ENCODE measurements around the gene SGO1. TPM values are rescaled to one million over a fixed set of nuclear protein-coding genes. Genes with fewer than 3 reads are reported as not detected.
A peak's percentile ranks its signal among the peaks of the same experiment; 100 is the strongest.

SGO1 gene
- total RNA-seq (2014; rRNA removed; shearing (Covaris generic); ENCODE audit: low replicate concordance): 11.6 and 22.4 TPM in 2 replicates

DNA sequence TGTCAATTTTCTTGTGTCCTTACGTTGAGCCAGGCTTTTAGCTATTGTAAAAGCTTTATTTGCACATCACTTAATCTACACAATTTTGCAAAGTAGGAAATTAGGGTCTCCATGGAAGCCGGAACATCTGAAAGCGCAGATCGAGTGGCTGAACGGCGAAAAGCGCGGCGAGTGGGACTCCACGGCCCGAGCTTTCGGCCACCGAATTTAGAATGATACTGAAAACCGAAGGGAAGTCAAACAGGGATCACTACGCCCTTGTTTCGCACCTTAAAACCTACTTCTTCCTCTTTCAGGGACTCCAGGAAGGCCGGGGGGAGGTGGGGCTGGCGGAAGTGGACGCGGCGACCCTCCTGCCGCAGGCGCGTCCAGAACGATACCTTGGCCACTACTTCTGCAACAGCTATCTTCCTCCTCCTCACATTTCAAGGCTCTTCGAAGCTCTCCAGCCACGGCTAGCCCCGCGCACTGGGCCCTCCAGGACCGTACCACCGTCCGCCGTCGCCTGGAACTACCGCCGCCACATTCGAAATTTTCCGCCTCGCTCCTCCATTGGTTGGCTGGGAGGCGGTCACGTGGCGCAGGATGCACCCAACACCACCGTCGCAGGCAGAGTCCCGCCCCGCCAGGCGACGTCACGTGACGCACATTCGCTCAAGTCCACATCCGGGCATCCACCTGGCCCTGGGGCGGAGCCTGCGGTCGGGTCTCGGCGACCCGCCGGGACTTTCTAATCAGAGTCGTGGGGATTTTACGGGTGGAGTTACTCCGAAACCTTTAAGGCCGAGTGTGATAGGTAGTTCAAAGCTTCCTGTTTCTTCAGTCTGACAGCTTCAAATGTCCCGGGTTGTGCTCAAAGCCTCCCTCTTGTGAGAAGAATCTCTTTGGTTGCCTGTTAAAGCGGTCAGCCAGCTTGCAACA is at the start of gene SGO1:
TSS of gene SGO1 (minus strand) at position 528 of the 921 bp plus-strand sequence. CDS start 2,179 bp downstream, outside the sequence.
- peak within 1 kb of the TSS; percentile 91 for H3K27ac ChIP-seq (ENCODE audit: low read length)
- H3K9ac ChIP-seq (ENCODE audit: low read length): peak within 1 kb of the TSS; percentile 94
- no peaks in the 10 kb centered on the region for H4K20me1 ChIP-seq (ENCODE audit: insufficient read depth, low read depth, low read length)
- H2AFZ ChIP-seq (ENCODE audit: low read length): peak within 1 kb of the TSS; percentile 60; the same call in 1 of the 2 replicates
- H3K4me3 ChIP-seq (ENCODE audit: low read length): peak within 1 kb of the TSS; percentile 87
- H3K4me1 ChIP-seq (ENCODE audit: low read length): peaks cover 26% of the 10 kb centered on the region
- peaks cover 45% of the 10 kb centered on the region for H3K79me2 ChIP-seq (ENCODE audit: low read length)
- H3K9me3 ChIP-seq (ENCODE audit: low read length): no peaks in the 10 kb centered on the region
- no peaks in the 10 kb centered on the region for H3K9me2 ChIP-seq (replicated peaks; ENCODE audit: insufficient read depth, low read length)
- peak; percentile 99 for DNase-seq
- H3K36me3 ChIP-seq (ENCODE audit: insufficient read depth, low read length): peaks cover 21% of the 10 kb centered on the region; the same call in 1 of the 2 replicates
- peak within 1 kb of the TSS; percentile 89 for H3K4me2 ChIP-seq (ENCODE audit: low read depth, low read length, poor library complexity, severe bottlenecking)
- H3K27me3 ChIP-seq (ENCODE audit: low read length): no peaks in the 10 kb centered on the region

DNA sequence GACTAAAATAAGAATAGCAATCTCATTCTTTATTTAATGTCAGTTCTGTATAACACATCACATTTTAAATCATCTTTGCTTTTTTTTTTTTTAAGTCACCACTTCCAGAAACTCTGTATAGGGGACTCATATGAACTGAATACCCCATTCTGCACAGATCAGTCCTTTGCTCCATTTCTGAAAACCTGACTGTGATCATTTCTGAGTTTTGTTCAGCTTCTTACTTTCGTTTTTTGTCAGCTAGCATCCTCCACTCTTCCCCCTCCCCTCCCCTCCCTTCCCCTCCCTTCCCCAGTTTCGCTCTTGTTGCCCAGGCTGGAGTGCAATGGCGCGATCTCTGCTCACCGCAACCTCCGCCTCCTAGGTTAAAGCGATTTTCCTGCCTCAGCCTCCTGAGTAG is 49.8 kb upstream of the SGO1 start:
- DNase-seq: no peak
- H3K27me3 ChIP-seq (ENCODE audit: low read length): no peaks in the 10 kb centered on the region
- no peak overlapping the region for H3K9ac ChIP-seq (ENCODE audit: low read length)
- H3K4me3 ChIP-seq (ENCODE audit: low read length): no peak overlapping the region
- no peak overlapping the region for H3K27ac ChIP-seq (ENCODE audit: low read length)
- no peaks in the 10 kb centered on the region for H3K9me2 ChIP-seq (replicated peaks; ENCODE audit: insufficient read depth, low read length)
- H3K4me1 ChIP-seq (ENCODE audit: low read length): no peaks in the 10 kb centered on the region
- H4K20me1 ChIP-seq (ENCODE audit: insufficient read depth, low read depth, low read length): no peaks in the 10 kb centered on the region
- H3K4me2 ChIP-seq (ENCODE audit: low read depth, low read length, poor library complexity, severe bottlenecking): no peak overlapping the region
- no peaks in the 10 kb centered on the region for H3K36me3 ChIP-seq (ENCODE audit: insufficient read depth, low read length)
- H3K9me3 ChIP-seq (ENCODE audit: low read length): no peaks in the 10 kb centered on the region
- H3K79me2 ChIP-seq (ENCODE audit: low read length): no peaks in the 10 kb centered on the region
- H2AFZ ChIP-seq (ENCODE audit: low read length): no peak overlapping the region

DNA sequence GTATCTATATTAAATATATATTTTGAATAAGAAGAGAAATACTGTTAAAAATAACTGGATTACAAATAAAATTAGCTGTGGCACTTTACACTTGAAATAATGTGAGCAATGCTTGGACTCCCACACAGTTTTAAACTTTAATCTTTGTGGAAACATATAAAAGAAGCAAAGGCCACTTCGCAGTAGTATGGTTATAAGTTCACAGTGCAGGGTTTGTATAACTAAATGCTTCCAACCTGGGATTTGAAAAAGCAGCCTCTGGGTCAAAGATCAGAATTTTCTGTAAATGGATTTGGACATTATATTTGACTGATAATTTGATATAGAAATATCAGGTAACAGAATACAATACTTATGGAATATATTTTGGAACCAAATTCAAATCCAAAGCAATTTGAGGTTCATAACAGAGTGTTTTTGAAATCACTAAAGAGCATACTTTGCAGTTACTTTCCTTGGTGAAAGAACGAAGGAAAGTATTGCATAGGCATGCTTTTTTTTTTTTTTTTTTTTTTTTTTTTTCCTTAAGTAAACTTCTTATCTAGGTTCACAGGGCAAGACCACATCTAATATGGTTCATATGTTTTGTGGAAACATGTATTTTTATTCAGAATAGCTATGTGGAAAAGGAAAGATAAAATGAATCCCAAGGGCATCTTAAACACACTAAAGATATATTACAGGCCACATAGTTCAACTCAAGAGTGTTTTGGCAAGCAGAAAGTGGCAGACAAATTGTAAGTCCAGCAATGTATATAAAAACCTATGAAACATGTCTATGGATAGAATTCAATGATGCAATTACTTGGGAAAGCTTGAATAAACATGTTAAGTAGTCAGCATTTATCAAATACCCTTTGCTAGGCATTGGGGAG is 47.1 kb upstream of the SGO1 start:
- Histone ChIP-seq H3K79me2 (ENCODE audit: low read length) (no peaks in the 10 kb centered on the region), H3K9me3 (ENCODE audit: low read length) (no peaks in the 10 kb centered on the region), H3K9me2 (replicated peaks; ENCODE audit: insufficient read depth, low read length) (no peaks in the 10 kb centered on the region), H4K20me1 (ENCODE audit: insufficient read depth, low read depth, low read length) (no peaks in the 10 kb centered on the region), H3K9ac (ENCODE audit: low read length) (no peak overlapping the region), H3K4me1 (ENCODE audit: low read length) (no peaks in the 10 kb centered on the region), H3K27ac (ENCODE audit: low read length) (no peak overlapping the region), H3K4me2 (ENCODE audit: low read depth, low read length, poor library complexity, severe bottlenecking) (no peak overlapping the region), H3K27me3 (ENCODE audit: low read length) (no peaks in the 10 kb centered on the region), H3K4me3 (ENCODE audit: low read length) (no peak overlapping the region), H3K36me3 (ENCODE audit: insufficient read depth, low read length) (no peaks in the 10 kb centered on the region), H2AFZ (ENCODE audit: low read length) (no peak overlapping the region)
- DNase-seq: no peak

DNA sequence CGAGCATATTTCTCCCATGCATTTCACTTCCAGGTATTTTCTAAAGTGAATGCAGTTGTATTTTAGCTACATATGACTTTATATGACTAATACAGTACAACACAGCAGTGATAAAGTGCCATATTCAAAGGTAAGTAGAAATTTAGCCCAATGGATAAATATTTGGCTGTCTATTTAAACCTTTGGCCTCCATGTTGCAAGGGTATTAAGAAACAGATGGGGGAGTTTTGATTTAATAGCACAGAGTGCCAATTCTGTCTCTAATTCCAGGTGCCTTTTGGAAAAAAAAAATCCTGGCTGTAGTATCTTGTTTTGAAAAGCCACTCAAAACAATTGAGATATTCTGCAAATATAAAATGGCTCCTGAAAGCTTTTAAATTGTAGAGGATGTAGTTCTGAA is 44.9 kb upstream of the SGO1 start:
- DNase-seq: no peak
- Histone ChIP-seq H3K9ac (ENCODE audit: low read length) (no peak overlapping the region), H3K36me3 (ENCODE audit: insufficient read depth, low read length) (no peaks in the 10 kb centered on the region), H3K27ac (ENCODE audit: low read length) (no peak overlapping the region), H4K20me1 (ENCODE audit: insufficient read depth, low read depth, low read length) (no peaks in the 10 kb centered on the region), H3K27me3 (ENCODE audit: low read length) (no peaks in the 10 kb centered on the region), H3K9me2 (replicated peaks; ENCODE audit: insufficient read depth, low read length) (no peaks in the 10 kb centered on the region), H3K9me3 (ENCODE audit: low read length) (no peaks in the 10 kb centered on the region), H3K4me2 (ENCODE audit: low read depth, low read length, poor library complexity, severe bottlenecking) (no peak overlapping the region), H2AFZ (ENCODE audit: low read length) (no peak overlapping the region), H3K79me2 (ENCODE audit: low read length) (no peaks in the 10 kb centered on the region), H3K4me3 (ENCODE audit: low read length) (no peak overlapping the region), H3K4me1 (ENCODE audit: low read length) (no peaks in the 10 kb centered on the region)

DNA sequence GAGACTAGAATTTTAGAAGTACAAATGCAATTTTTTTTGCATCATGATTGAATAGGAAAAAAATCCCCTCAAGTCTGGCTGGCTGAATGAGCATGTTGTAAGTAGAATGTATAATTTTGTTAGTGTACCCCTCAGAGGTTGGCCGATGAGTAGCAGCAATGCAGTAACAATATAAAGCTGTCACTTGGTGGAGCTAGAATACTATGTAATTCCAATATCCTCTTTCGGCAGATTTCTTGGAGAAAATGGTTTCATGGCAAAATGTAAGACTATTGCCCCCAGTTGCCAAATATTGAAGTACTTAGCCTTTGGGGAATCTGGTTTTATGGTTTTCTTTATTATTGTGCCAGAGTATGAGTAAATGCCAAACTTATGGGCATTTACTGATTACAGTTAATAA is 39.8 kb upstream of the SGO1 start:
- no peak overlapping the region for H3K9ac ChIP-seq (ENCODE audit: low read length)
- H3K36me3 ChIP-seq (ENCODE audit: insufficient read depth, low read length): no peaks in the 10 kb centered on the region
- H3K27ac ChIP-seq (ENCODE audit: low read length): no peak overlapping the region
- H3K4me1 ChIP-seq (ENCODE audit: low read length): no peaks in the 10 kb centered on the region
- DNase-seq: peak; percentile 80
- H3K4me3 ChIP-seq (ENCODE audit: low read length): no peak overlapping the region
- no peaks in the 10 kb centered on the region for H3K9me3 ChIP-seq (ENCODE audit: low read length)
- H3K4me2 ChIP-seq (ENCODE audit: low read depth, low read length, poor library complexity, severe bottlenecking): no peak overlapping the region
- no peaks in the 10 kb centered on the region for H4K20me1 ChIP-seq (ENCODE audit: insufficient read depth, low read depth, low read length)
- no peak overlapping the region for H2AFZ ChIP-seq (ENCODE audit: low read length)
- no peaks in the 10 kb centered on the region for H3K9me2 ChIP-seq (replicated peaks; ENCODE audit: insufficient read depth, low read length)
- H3K79me2 ChIP-seq (ENCODE audit: low read length): no peaks in the 10 kb centered on the region
- no peaks in the 10 kb centered on the region for H3K27me3 ChIP-seq (ENCODE audit: low read length)

DNA sequence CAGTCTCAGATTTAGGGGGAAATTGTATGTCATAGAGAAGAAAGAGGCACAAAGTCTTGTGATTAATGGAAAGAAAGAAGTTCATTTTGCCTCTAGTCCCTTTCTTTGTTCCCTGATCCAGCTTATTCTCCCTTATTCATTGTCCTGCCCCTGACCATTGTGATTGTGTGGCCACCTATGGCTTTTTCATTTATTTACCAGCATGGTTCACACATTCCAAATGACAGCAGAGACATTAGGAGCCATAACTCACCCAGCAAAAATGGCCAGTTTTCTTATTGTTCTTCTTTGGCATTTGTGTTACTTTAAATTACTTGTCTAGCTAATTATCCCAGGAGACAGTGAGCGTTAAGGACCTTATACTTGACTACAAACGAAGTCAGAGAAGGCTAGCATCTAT is 36.3 kb upstream of the SGO1 start:
- no peak overlapping the region for H3K9ac ChIP-seq (ENCODE audit: low read length)
- H2AFZ ChIP-seq (ENCODE audit: low read length): no peak overlapping the region
- H3K27ac ChIP-seq (ENCODE audit: low read length): no peak overlapping the region
- no peak for DNase-seq
- no peaks in the 10 kb centered on the region for H3K9me3 ChIP-seq (ENCODE audit: low read length)
- H3K36me3 ChIP-seq (ENCODE audit: insufficient read depth, low read length): no peaks in the 10 kb centered on the region
- H3K27me3 ChIP-seq (ENCODE audit: low read length): no peaks in the 10 kb centered on the region
- H4K20me1 ChIP-seq (ENCODE audit: insufficient read depth, low read depth, low read length): no peaks in the 10 kb centered on the region
- H3K9me2 ChIP-seq (replicated peaks; ENCODE audit: insufficient read depth, low read length): no peaks in the 10 kb centered on the region
- no peaks in the 10 kb centered on the region for H3K79me2 ChIP-seq (ENCODE audit: low read length)
- no peak overlapping the region for H3K4me2 ChIP-seq (ENCODE audit: low read depth, low read length, poor library complexity, severe bottlenecking)
- no peaks in the 10 kb centered on the region for H3K4me1 ChIP-seq (ENCODE audit: low read length)
- no peak overlapping the region for H3K4me3 ChIP-seq (ENCODE audit: low read length)

DNA sequence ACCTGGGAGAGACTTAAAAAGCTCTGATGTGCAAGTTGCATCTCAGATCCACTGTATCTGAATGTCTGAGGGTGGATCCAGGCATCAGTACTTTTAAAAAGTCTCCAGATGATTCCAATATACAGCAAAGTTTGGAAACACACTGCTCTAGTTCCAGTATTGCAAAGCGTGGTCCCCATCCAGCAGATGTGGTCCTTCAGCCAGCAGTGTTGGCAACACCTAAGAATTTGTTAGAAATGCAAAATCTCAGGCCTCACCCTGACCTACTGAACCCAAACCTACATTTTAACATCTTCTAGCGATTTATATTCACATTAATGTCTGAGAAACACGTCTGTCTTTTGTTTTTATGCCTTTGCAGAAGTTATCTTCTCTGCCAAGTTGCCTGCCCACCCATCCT is 32.2 kb upstream of the SGO1 start:
- Histone ChIP-seq H3K9me2 (replicated peaks; ENCODE audit: insufficient read depth, low read length) (no peaks in the 10 kb centered on the region), H4K20me1 (ENCODE audit: insufficient read depth, low read depth, low read length) (no peaks in the 10 kb centered on the region), H3K27ac (ENCODE audit: low read length) (no peak overlapping the region), H3K9me3 (ENCODE audit: low read length) (no peaks in the 10 kb centered on the region), H3K9ac (ENCODE audit: low read length) (no peak overlapping the region), H3K4me1 (ENCODE audit: low read length) (no peaks in the 10 kb centered on the region), H3K36me3 (ENCODE audit: insufficient read depth, low read length) (no peaks in the 10 kb centered on the region), H3K4me2 (ENCODE audit: low read depth, low read length, poor library complexity, severe bottlenecking) (no peak overlapping the region), H2AFZ (ENCODE audit: low read length) (no peak overlapping the region), H3K4me3 (ENCODE audit: low read length) (no peak overlapping the region), H3K79me2 (ENCODE audit: low read length) (no peaks in the 10 kb centered on the region), H3K27me3 (ENCODE audit: low read length) (no peaks in the 10 kb centered on the region)
- no peak for DNase-seq

DNA sequence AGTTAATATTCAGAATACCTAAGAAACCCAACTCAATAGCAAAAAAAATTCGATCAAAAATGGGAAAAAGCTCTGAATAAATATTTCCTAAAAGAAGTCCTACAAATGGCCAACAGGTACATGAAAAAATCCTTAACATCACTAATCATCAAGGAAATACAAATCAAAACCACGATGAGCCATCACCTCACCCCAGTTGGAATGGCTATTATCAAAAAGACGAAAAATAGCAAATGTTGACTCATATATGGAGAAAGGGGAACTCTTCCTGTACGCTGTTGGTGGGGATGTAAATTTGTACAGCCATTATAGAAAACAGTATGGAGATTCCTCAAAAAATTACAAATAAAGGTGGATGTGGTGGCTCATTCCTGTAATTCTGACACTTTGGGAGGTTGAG is 29.6 kb upstream of the SGO1 start:
- no peak overlapping the region for H2AFZ ChIP-seq (ENCODE audit: low read length)
- no peaks in the 10 kb centered on the region for H3K27me3 ChIP-seq (ENCODE audit: low read length)
- H3K4me1 ChIP-seq (ENCODE audit: low read length): no peaks in the 10 kb centered on the region
- DNase-seq: no peak
- H3K4me2 ChIP-seq (ENCODE audit: low read depth, low read length, poor library complexity, severe bottlenecking): no peak overlapping the region
- no peak overlapping the region for H3K9ac ChIP-seq (ENCODE audit: low read length)
- no peaks in the 10 kb centered on the region for H3K79me2 ChIP-seq (ENCODE audit: low read length)
- H3K36me3 ChIP-seq (ENCODE audit: insufficient read depth, low read length): no peaks in the 10 kb centered on the region
- H3K9me2 ChIP-seq (replicated peaks; ENCODE audit: insufficient read depth, low read length): no peaks in the 10 kb centered on the region
- no peaks in the 10 kb centered on the region for H4K20me1 ChIP-seq (ENCODE audit: insufficient read depth, low read depth, low read length)
- no peaks in the 10 kb centered on the region for H3K9me3 ChIP-seq (ENCODE audit: low read length)
- no peak overlapping the region for H3K4me3 ChIP-seq (ENCODE audit: low read length)
- no peak overlapping the region for H3K27ac ChIP-seq (ENCODE audit: low read length)
